PFSK-1 (cell line): ENCODE measurements around the gene PKN2.

Experiments
- POLR2AphosphoS5 ChIP-seq: IDR thresholded peaks from 2 replicates; pipeline ENCODE4 v1.6.1; 2012; ENCODE audit warnings: low read depth, mild to moderate bottlenecking, control low read depth, low read length, moderate library complexity
- TAF1 ChIP-seq: IDR thresholded peaks from 2 replicates; pipeline ENCODE4 v1.6.1; 2012; ENCODE audit warnings: low read length, control low read depth, borderline replicate concordance; ENCODE audit not compliant: insufficient read depth
- TF ChIP-seq, protein P1 (sequence below), 2 experiments: IDR thresholded peaks; 2 replicates each; pipeline versions ENCODE4 v1.6.1 to v1.8.0; 2011 to 2012; ENCODE audit warnings: low read depth in 2 of 2, low read length in 2 of 2, control low read depth in 1 of 2, inconsistent platforms in 1 of 2, mild to moderate bottlenecking in 1 of 2, moderate library complexity in 1 of 2; ENCODE audit not compliant: insufficient read depth in 1 of 2

GRCh38 chr1:88678405-88678804 lies 5.7 kb upstream of the PKN2 start:
- TF ChIP-seq, protein P1, sequence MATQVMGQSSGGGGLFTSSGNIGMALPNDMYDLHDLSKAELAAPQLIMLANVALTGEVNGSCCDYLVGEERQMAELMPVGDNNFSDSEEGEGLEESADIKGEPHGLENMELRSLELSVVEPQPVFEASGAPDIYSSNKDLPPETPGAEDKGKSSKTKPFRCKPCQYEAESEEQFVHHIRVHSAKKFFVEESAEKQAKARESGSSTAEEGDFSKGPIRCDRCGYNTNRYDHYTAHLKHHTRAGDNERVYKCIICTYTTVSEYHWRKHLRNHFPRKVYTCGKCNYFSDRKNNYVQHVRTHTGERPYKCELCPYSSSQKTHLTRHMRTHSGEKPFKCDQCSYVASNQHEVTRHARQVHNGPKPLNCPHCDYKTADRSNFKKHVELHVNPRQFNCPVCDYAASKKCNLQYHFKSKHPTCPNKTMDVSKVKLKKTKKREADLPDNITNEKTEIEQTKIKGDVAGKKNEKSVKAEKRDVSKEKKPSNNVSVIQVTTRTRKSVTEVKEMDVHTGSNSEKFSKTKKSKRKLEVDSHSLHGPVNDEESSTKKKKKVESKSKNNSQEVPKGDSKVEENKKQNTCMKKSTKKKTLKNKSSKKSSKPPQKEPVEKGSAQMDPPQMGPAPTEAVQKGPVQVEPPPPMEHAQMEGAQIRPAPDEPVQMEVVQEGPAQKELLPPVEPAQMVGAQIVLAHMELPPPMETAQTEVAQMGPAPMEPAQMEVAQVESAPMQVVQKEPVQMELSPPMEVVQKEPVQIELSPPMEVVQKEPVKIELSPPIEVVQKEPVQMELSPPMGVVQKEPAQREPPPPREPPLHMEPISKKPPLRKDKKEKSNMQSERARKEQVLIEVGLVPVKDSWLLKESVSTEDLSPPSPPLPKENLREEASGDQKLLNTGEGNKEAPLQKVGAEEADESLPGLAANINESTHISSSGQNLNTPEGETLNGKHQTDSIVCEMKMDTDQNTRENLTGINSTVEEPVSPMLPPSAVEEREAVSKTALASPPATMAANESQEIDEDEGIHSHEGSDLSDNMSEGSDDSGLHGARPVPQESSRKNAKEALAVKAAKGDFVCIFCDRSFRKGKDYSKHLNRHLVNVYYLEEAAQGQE (IDR thresholded peaks at IDR 0.05; ENCODE audit: insufficient read depth in 1 of 2, low read depth in 2 of 2, low read length in 2 of 2): 0 out of 4 replicates have a peak, but pooled peaks of 1 of the 2 experiments have one; percentile 36
- TF ChIP-seq TAF1 (no peak; the same call in 1 of the 2 replicates), POLR2AphosphoS5 (no peak)
